GM12878 (cell line): ENCODE results near the gene ENOX1.

ENCODE experiments used
- CEBPB ChIP-seq, 2 experiments: fragments of 150-350 bp in 1 of 2; IDR thresholded peaks; 2 replicates each; pipeline ENCODE4 v1.6.1; 2012 to 2014; ENCODE audit warnings: low read depth in 2 of 2, low read length in 2 of 2, borderline replicate concordance in 1 of 2, inconsistent platforms in 1 of 2
- TF ChIP-seq, protein P1 (sequence below), 3 experiments: IDR thresholded peaks in 2 of 3; conservative IDR thresholded peaks in 1 of 3; 2 replicates each; pipeline ENCODE4 v1.5.1; 2011; ENCODE audit warnings: low read depth in 3 of 3, low read length in 3 of 3, mild to moderate bottlenecking in 3 of 3, control low read depth in 2 of 3, moderate library complexity in 2 of 3, inconsistent platforms in 1 of 3, mixed read lengths in 1 of 3; ENCODE audit not compliant: control insufficient read depth in 2 of 3, insufficient read depth in 1 of 3; ENCODE audit errors: extremely low read depth in 1 of 3

GRCh38 chr13:43784496-43784895 lies 2.3 kb downstream of the ENOX1 start:
- TF ChIP-seq, protein P1, sequence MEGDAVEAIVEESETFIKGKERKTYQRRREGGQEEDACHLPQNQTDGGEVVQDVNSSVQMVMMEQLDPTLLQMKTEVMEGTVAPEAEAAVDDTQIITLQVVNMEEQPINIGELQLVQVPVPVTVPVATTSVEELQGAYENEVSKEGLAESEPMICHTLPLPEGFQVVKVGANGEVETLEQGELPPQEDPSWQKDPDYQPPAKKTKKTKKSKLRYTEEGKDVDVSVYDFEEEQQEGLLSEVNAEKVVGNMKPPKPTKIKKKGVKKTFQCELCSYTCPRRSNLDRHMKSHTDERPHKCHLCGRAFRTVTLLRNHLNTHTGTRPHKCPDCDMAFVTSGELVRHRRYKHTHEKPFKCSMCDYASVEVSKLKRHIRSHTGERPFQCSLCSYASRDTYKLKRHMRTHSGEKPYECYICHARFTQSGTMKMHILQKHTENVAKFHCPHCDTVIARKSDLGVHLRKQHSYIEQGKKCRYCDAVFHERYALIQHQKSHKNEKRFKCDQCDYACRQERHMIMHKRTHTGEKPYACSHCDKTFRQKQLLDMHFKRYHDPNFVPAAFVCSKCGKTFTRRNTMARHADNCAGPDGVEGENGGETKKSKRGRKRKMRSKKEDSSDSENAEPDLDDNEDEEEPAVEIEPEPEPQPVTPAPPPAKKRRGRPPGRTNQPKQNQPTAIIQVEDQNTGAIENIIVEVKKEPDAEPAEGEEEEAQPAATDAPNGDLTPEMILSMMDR (IDR thresholded peaks at IDR 0.05 in 2 of 3, conservative IDR thresholded peaks at IDR 0.05 in 1 of 3; ENCODE audit: control insufficient read depth in 2 of 3, extremely low read depth in 1 of 3, insufficient read depth in 1 of 3, low read depth in 3 of 3, low read length in 3 of 3) = no peak
- no peak for TF ChIP-seq CEBPB (IDR thresholded peaks at IDR 0.05; ENCODE audit: borderline replicate concordance in 1 of 2, low read depth in 2 of 2, low read length in 2 of 2)
